SK-N-MC (cell line): ENCODE measurements around the gene TYW1B.
"Not testable (repeated sequence)": the region's sequence is repeated elsewhere in the genome, so short reads cannot be mapped to it uniquely, and the experiment has no call there.

Experiments
- EZH2 ChIP-seq: fragments of 200-600 bp; sonication (generic); IDR thresholded peaks from one replicate; pipeline ENCODE4 v1.6.1; 2017; ENCODE audit warnings: antibody characterized with exemption
- FOXP2 ChIP-seq: optimal IDR thresholded peaks from 2 replicates; pipeline ENCODE3; 2011; ENCODE audit warnings: mild to moderate bottlenecking, moderate library complexity; ENCODE audit not compliant: insufficient read depth; ENCODE audit errors: extremely low read length, control extremely low read depth
- POLR2AphosphoS5 ChIP-seq: IDR thresholded peaks from 2 replicates; pipeline ENCODE4 v1.6.1; 2012; ENCODE audit warnings: mild to moderate bottlenecking, low read depth, low read length, borderline replicate concordance

- not testable (repeated sequence) for TF ChIP-seq EZH2, POLR2AphosphoS5, FOXP2
Observed at GRCh38 chr7:72641485-72642248, 186.3 kb downstream of the TYW1B start.
